H9 (cell line): ENCODE data around the gene JAKMIP1. TPM values are rescaled to one million over a fixed set of nuclear protein-coding genes. Genes with fewer than 3 reads are reported as not detected.

ENCODE experiments used
- DNase-seq: peaks from one replicate; pipeline ENCODE4 v3.0.0-alpha.2; 2017
- H2AFZ ChIP-seq: one replicate; pipeline ENCODE4 v1.6.1; 2013; ENCODE audit warnings: mild to moderate bottlenecking, low read length, control low read depth, moderate library complexity
- H2AK5ac ChIP-seq: 2 replicates; pipeline ENCODE4 v1.6.1; 2013; ENCODE audit warnings: low read length, control low read depth, mixed read lengths; ENCODE audit not compliant: insufficient read length
- H2BK120ac ChIP-seq: one replicate; pipeline ENCODE4 v1.6.1; 2013; ENCODE audit warnings: low read depth, mild to moderate bottlenecking, low read length, control low read depth, inconsistent platforms; ENCODE audit not compliant: poor library complexity, severe bottlenecking
- H2BK12ac ChIP-seq: 2 replicates; pipeline ENCODE4 v1.6.1; 2013; ENCODE audit warnings: low read length, control low read depth, mixed read lengths, low read depth; ENCODE audit not compliant: insufficient read length
- H2BK15ac ChIP-seq: 2 replicates; pipeline ENCODE4 v1.6.1; 2013; ENCODE audit warnings: low read depth, low read length, control low read depth
- H2BK20ac ChIP-seq: one replicate; pipeline ENCODE4 v1.6.1; 2013; ENCODE audit warnings: low read depth, mild to moderate bottlenecking, low read length, control low read depth, inconsistent platforms; ENCODE audit not compliant: poor library complexity, severe bottlenecking
- H2BK5ac ChIP-seq: 2 replicates; pipeline ENCODE4 v1.6.1; 2013; ENCODE audit warnings: low read length, control low read depth, mixed read lengths; ENCODE audit not compliant: insufficient read length
- H3K14ac ChIP-seq: 2 replicates; pipeline ENCODE4 v1.6.1; 2013; ENCODE audit warnings: low read length, control low read depth; ENCODE audit not compliant: insufficient read depth
- H3K18ac ChIP-seq: 2 replicates; pipeline ENCODE4 v1.6.1; 2013; ENCODE audit warnings: low read depth, mild to moderate bottlenecking, mixed read lengths, low read length, control low read depth; ENCODE audit not compliant: insufficient read length
- H3K23ac ChIP-seq: 2 replicates; pipeline ENCODE4 v1.6.1; 2013; ENCODE audit warnings: low read length, control low read depth, mixed read lengths, low read depth; ENCODE audit not compliant: insufficient read length
- H3K23me2 ChIP-seq: 2 replicates; pipeline ENCODE4 v1.6.1; 2013; ENCODE audit warnings: low read depth, mild to moderate bottlenecking, mixed read lengths, low read length, control low read depth; ENCODE audit not compliant: insufficient read length, poor library complexity, severe bottlenecking
- H3K27ac ChIP-seq: 2 replicates; pipeline ENCODE4 v1.5.1; 2013; ENCODE audit warnings: low read length, control low read depth, mixed read lengths, low read depth; ENCODE audit not compliant: insufficient read length
- H3K27me3 ChIP-seq: 2 replicates; pipeline ENCODE4 v1.6.1; 2013; ENCODE audit warnings: low read length, control low read depth, inconsistent platforms; ENCODE audit not compliant: insufficient read depth
- H3K4ac ChIP-seq: 2 replicates; pipeline ENCODE4 v1.6.1; 2013; ENCODE audit warnings: low read depth, mild to moderate bottlenecking, control low read depth, inconsistent platforms, low read length, moderate library complexity
- H3K4me1 ChIP-seq: 2 replicates; pipeline ENCODE4 v1.6.1; 2013; ENCODE audit warnings: low read length, control low read depth, inconsistent platforms; ENCODE audit not compliant: insufficient read depth
- H3K4me2 ChIP-seq: 2 replicates; pipeline ENCODE4 v1.6.1; 2013; ENCODE audit warnings: low read length, control low read depth, mixed read lengths; ENCODE audit not compliant: insufficient read length, insufficient read depth
- H3K56ac ChIP-seq: 2 replicates; pipeline ENCODE4 v1.6.1; 2013; ENCODE audit warnings: low read depth, mild to moderate bottlenecking, mixed read lengths, low read length, control low read depth; ENCODE audit not compliant: insufficient read length
- H3K79me1 ChIP-seq: 2 replicates; pipeline ENCODE4 v1.6.1; 2013; ENCODE audit warnings: low read depth, mild to moderate bottlenecking, moderate library complexity, low read length, control low read depth, inconsistent platforms; ENCODE audit not compliant: insufficient read depth, poor library complexity, severe bottlenecking
- H3K79me2 ChIP-seq: 2 replicates; pipeline ENCODE4 v1.6.1; 2013; ENCODE audit warnings: low read length, control low read depth, inconsistent platforms; ENCODE audit not compliant: insufficient read depth
- H3K9ac ChIP-seq: 2 replicates; pipeline ENCODE4 v1.6.1; 2013; ENCODE audit warnings: low read length, control low read depth, mixed read lengths; ENCODE audit not compliant: insufficient read length; ENCODE audit errors: extremely low read depth
- H3K9me3 ChIP-seq: one replicate; pipeline ENCODE4 v1.6.1; 2013; ENCODE audit warnings: low read depth, low read length, inconsistent platforms; ENCODE audit not compliant: control insufficient read depth
- H3T11ph ChIP-seq: one replicate; pipeline ENCODE4 v1.6.1; 2013; ENCODE audit warnings: mild to moderate bottlenecking, low read length, control low read depth, inconsistent platforms
- H4K20me1 ChIP-seq: one replicate; pipeline ENCODE4 v1.6.1; 2013; ENCODE audit not compliant: control insufficient read depth, insufficient read length, insufficient read depth
- H4K5ac ChIP-seq: 2 replicates; pipeline ENCODE4 v1.6.1; 2013; ENCODE audit warnings: low read depth, mild to moderate bottlenecking, mixed read lengths, low read length, control low read depth; ENCODE audit not compliant: insufficient read length
- H4K8ac ChIP-seq: replicated peaks from 2 replicates; pipeline ENCODE4 v1.6.1; 2013; ENCODE audit warnings: low read length, control low read depth, mixed read lengths, low read depth; ENCODE audit not compliant: insufficient read length
- H4K91ac ChIP-seq: 2 replicates; pipeline ENCODE4 v1.6.1; 2013; ENCODE audit warnings: low read depth, mild to moderate bottlenecking, moderate library complexity, mixed read lengths, low read length, control low read depth; ENCODE audit not compliant: insufficient read length
- H3K27ac Mint-ChIP-seq, 3 experiments: 2 replicates in 2 of 3; 3 replicates in 1 of 3; pipeline ENCODE4 v1.8.0; 2020 to 2021; ENCODE audit warnings: mixed read lengths in 3 of 3, mild to moderate bottlenecking in 1 of 3, moderate library complexity in 1 of 3
- H3K27me3 Mint-ChIP-seq: 2 replicates; pipeline ENCODE4 v1.8.0; 2021; ENCODE audit warnings: low read depth, mild to moderate bottlenecking, moderate library complexity, mixed read lengths
- H3K36me3 Mint-ChIP-seq, 3 experiments: 2 replicates in 2 of 3; 3 replicates in 1 of 3; pipeline ENCODE4 v1.8.0; 2020 to 2021; ENCODE audit warnings: low read depth in 3 of 3, mixed read lengths in 3 of 3; ENCODE audit not compliant: insufficient read depth in 1 of 3
- H3K4me1 Mint-ChIP-seq, 2 experiments: 2 replicates each; pipeline ENCODE4 v1.8.0; 2020; ENCODE audit warnings: mixed read lengths in 2 of 2
- H3K4me3 Mint-ChIP-seq, 2 experiments: 2 replicates in 1 of 2; 3 replicates in 1 of 2; pipeline ENCODE4 v1.8.0; 2020 to 2021; ENCODE audit warnings: mild to moderate bottlenecking in 2 of 2, mixed read lengths in 2 of 2, moderate library complexity in 1 of 2
- H3K9me3 Mint-ChIP-seq, 2 experiments: 2 replicates in 1 of 2; 3 replicates in 1 of 2; pipeline ENCODE4 v1.8.0; 2020; ENCODE audit warnings: mild to moderate bottlenecking in 2 of 2, mixed read lengths in 2 of 2, moderate library complexity in 1 of 2
- WGBS: extraction: QIAGEN DNeasy Blood & Tissue Kit; methylation state at CpG from one replicate; pipeline ENCODE4 v1.1.7; 2013; ENCODE audit warnings: missing lambda C conversion rate, low lambda C conversion rate, mixed read lengths; ENCODE audit not compliant: insufficient read length; ENCODE audit errors: extremely low coverage; 5-methylcytosine and 5-hydroxymethylcytosine counted together
- total RNA-seq: library from RNA; stranded (reverse); gene quantifications from 2 replicates; pipeline ENCODE4 v1.2.1, GENCODE V29; 2021
- TF ChIP-seq, protein P1 (sequence below): fragments of 200-600 bp; sonication (generic); conservative IDR thresholded peaks from 3 replicates; pipeline ENCODE4 v1.8.0; 2021; ENCODE audit warnings: antibody characterized with exemption, mild to moderate bottlenecking

The JAKMIP1 gene
- total RNA-seq, 1 experiment from 2014 or later: 1.5 TPM

DNA sequence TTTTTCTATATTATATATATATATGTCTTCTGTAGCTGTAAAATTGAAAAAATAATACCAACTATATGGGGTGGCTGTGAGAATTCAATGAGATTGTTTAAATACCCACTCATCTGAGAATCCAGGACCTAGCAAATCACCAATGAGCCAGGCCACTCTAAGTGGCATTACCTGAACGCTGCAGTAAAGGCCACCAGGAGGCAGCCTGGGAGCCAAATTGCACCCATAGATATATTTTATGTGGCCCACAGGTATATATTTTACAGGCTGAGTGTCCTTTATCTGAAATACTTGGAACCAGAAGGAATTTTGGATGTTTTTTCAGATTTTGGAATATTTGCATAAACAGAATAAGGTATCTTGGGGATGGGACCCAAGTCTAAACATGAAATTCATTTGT, 124.0 kb downstream of the JAKMIP1 start:
- H3K79me2 ChIP-seq: no peaks in the 10 kb centered on the region
- Mint-ChIP-seq H3K27me3 (no peaks in the 10 kb centered on the region), H3K4me1 (peaks cover 11 to 12% of the 10 kb centered on the region in 2 experiments), H3K27ac (no peak overlapping the region), H3K4me3 (no peak overlapping the region), H3K9me3 (no peaks in the 10 kb centered on the region), H3K36me3 (no peaks in the 10 kb centered on the region)
- TF ChIP-seq, protein P1, sequence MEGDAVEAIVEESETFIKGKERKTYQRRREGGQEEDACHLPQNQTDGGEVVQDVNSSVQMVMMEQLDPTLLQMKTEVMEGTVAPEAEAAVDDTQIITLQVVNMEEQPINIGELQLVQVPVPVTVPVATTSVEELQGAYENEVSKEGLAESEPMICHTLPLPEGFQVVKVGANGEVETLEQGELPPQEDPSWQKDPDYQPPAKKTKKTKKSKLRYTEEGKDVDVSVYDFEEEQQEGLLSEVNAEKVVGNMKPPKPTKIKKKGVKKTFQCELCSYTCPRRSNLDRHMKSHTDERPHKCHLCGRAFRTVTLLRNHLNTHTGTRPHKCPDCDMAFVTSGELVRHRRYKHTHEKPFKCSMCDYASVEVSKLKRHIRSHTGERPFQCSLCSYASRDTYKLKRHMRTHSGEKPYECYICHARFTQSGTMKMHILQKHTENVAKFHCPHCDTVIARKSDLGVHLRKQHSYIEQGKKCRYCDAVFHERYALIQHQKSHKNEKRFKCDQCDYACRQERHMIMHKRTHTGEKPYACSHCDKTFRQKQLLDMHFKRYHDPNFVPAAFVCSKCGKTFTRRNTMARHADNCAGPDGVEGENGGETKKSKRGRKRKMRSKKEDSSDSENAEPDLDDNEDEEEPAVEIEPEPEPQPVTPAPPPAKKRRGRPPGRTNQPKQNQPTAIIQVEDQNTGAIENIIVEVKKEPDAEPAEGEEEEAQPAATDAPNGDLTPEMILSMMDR: peak; percentile 76
- H3K56ac ChIP-seq: no peak overlapping the region
- no peak overlapping the region for H4K5ac ChIP-seq
- H3K9ac ChIP-seq: no peak overlapping the region
- no peaks in the 10 kb centered on the region for H3K23me2 ChIP-seq
- H2BK120ac ChIP-seq: no peak overlapping the region
- no peaks in the 10 kb centered on the region for H4K20me1 ChIP-seq
- no peak overlapping the region for H3K14ac ChIP-seq
- H2BK15ac ChIP-seq: no peak overlapping the region
- no peak for DNase-seq
- H3K18ac ChIP-seq: no peak overlapping the region
- H3K23ac ChIP-seq: no peak overlapping the region
- H2BK20ac ChIP-seq: no peak overlapping the region
- H2BK5ac ChIP-seq: no peak overlapping the region
- no CpG with 5 or more reads among the region's 1 CpG for whole genome bisulfite sequencing
- H3K27ac ChIP-seq: no peak overlapping the region
- H3K4me1 ChIP-seq: no peaks in the 10 kb centered on the region
- H2AFZ ChIP-seq: no peak overlapping the region
- H3K79me1 ChIP-seq: no peaks in the 10 kb centered on the region
- no peaks in the 10 kb centered on the region for H3K27me3 ChIP-seq
- H3K9me3 ChIP-seq: no peaks in the 10 kb centered on the region
- H3K4ac ChIP-seq: no peak overlapping the region
- no peak overlapping the region for H3K4me2 ChIP-seq
- no peak overlapping the region for H4K8ac ChIP-seq
- no peak overlapping the region for H3T11ph ChIP-seq
- H2AK5ac ChIP-seq: no peak overlapping the region
- H2BK12ac ChIP-seq: no peak overlapping the region
- H4K91ac ChIP-seq: no peak overlapping the region
